ENCODE data around the gene TLE2.

Gene TLE2

DNA sequence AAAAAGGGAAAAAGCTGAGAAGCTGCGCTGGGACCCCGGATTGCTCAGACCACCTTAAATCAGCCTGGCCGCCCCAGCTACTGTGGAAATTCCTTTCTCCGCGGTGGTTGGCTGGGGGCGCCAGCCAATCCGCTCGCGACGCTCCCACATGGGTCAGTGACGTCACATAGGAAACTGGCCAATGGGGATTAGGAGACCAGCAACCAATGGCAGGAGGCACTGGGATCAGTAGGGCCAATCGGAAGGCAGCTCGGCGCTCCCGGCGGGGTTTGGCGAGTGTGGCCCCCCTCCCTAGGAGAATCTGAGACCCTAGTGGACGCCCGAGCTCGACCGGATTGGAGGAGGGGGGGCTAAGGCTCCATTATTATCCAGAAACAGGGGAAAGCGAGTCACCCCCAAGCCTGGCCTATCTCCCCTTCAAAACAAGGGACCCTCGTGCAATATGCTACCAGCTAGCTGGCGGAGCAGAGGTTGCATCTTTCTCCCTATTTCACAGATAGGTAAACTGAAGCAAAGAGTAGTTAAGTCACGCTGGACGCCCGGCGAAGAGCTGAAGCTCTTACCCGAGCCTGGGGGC lies 6.5 kb upstream of the TLE2 start:
- H3K4me3 ChIP-seq (ENCODE audit: low read length in 2 of 2): peak overlapping the region; percentile 87 to 92
- no peaks in the 10 kb centered on the region for H3K27me3 ChIP-seq (ENCODE audit: control insufficient read depth in 1 of 2, insufficient read depth in 2 of 2, low read length in 2 of 2)
- peak overlapping the region; percentile 90 for H3K27ac ChIP-seq (ENCODE audit: low read length)
- H3K9me3 ChIP-seq (ENCODE audit: control insufficient read depth in 2 of 2, low read length in 2 of 2): no peaks in the 10 kb centered on the region
- H3K4me1 ChIP-seq (ENCODE audit: control insufficient read depth, insufficient read depth, low read length): peaks cover 21% of the 10 kb centered on the region
- peak overlapping the region; percentile 82 to 84 for H3K9ac ChIP-seq (ENCODE audit: low read length in 2 of 2)
- H3K36me3 ChIP-seq (ENCODE audit: control insufficient read depth in 2 of 2, insufficient read depth in 2 of 2, low read length in 2 of 2): no peaks in the 10 kb centered on the region

DNA sequence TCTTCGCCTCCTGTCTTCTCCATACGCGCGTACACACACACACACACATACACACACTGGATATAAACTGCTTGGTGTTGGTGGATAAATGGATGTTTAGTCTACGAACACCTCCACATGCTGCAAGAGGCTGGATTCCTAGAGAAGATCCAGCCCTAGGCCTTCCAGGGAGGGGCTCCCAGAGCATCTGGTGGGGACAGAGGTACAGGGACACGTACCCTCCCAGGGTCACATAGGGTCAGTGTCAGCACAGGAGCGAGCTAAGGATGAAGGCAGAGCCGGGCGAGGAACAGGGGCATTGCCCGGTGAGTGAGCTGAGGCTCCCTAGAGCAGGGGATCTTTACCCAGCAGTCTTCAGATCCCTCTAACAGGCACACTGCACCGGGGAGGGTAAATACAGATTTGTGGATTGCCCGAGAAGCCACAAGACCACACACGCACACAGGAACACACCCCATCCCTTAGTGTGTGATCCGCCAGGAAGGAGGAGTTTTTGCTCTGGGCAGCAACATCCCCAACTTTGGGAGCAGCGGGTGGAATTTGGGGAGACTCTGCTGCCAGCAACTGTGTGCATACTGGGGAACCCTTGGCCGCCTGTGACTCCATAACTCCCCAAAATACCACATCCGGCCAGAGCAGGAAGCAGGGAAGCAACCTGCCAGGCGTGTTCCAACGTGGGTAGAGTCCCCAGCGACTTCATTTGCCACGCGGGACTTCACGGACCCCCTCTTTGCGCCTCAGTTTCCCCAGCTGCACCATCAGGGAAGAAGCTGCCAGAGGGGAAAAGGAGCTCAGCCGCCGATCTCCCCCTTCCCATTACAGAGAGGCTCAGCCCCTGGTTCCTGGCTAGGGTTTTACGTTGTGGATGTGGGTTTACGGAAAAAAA lies 5.8 kb upstream of the TLE2 start:
- Histone ChIP-seq H3K27ac (ENCODE audit: low read length) (peak overlapping the region; percentile 90), H3K9ac (ENCODE audit: low read length in 2 of 2) (peak overlapping the region; percentile 59 to 84), H3K9me3 (ENCODE audit: control insufficient read depth in 2 of 2, low read length in 2 of 2) (no peaks in the 10 kb centered on the region), H3K4me1 (ENCODE audit: control insufficient read depth, insufficient read depth, low read length) (peaks cover 23% of the 10 kb centered on the region), H3K36me3 (ENCODE audit: control insufficient read depth in 2 of 2, insufficient read depth in 2 of 2, low read length in 2 of 2) (no peaks in the 10 kb centered on the region), H3K27me3 (ENCODE audit: control insufficient read depth in 1 of 2, insufficient read depth in 2 of 2, low read length in 2 of 2) (no peaks in the 10 kb centered on the region), H3K4me3 (ENCODE audit: low read length in 2 of 2) (peak overlapping the region; percentile 80 to 87)

GRCh38 chr19:3034406-3034655 lies 5.3 kb upstream of the TLE2 start:
- Histone ChIP-seq H3K36me3 (ENCODE audit: control insufficient read depth in 2 of 2, insufficient read depth in 2 of 2, low read length in 2 of 2) (no peaks in the 10 kb centered on the region), H3K4me3 (ENCODE audit: low read length in 2 of 2) (peak overlapping the region in 1 of 2 donors; percentile 87)

DNA sequence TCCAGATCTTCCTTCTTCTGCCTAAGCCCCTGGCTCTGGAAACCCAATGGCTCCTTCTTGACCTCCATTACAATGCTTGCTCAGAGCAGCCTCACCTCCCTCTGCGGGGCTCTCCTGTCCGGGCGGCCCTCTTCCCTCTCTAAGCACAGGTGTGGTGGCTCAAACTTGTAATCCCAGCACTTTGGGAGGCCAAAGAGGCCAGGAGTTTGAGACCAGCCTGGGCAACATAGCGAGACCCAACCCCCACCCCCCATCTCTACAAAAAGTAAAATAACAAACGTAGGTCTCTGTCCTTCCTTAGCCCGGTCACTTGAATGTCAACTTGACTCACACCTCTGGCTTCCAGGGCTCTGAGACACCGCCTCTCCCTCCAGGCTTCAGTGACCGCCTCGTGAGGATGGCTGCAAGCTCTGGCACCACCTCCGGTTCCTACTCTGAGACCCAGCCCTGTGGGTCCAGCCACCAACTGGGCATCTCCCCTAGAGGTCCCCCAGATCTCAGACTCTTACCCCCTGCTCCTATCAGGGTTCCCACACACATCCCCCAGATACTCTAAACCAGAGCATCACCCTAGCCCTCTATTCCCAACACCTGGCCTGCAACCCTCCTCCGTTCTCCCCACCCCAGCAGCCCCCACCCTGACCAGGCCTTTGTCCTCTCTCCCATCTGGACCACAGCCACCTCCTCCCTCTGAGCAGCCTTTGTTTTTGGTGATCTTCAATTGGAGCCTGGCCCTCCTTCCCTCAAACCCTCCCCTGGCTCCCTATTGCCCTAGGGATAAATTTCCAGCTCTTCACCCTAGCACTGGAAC lies 4.7 kb upstream of the TLE2 start:
- Histone ChIP-seq H3K9ac (ENCODE audit: low read length in 2 of 2) (peak overlapping the region in 1 of 2 donors; percentile 59), H3K27me3 (ENCODE audit: control insufficient read depth in 1 of 2, insufficient read depth in 2 of 2, low read length in 2 of 2) (no peaks in the 10 kb centered on the region), H3K27ac (ENCODE audit: low read length) (peak overlapping the region; percentile 90), H3K9me3 (ENCODE audit: control insufficient read depth in 2 of 2, low read length in 2 of 2) (no peaks in the 10 kb centered on the region), H3K36me3 (ENCODE audit: control insufficient read depth in 2 of 2, insufficient read depth in 2 of 2, low read length in 2 of 2) (no peaks in the 10 kb centered on the region), H3K4me1 (ENCODE audit: control insufficient read depth, insufficient read depth, low read length) (peaks cover 28% of the 10 kb centered on the region), H3K4me3 (ENCODE audit: low read length in 2 of 2) (no peak overlapping the region)

More at GRCh38 chr19:3034406-3034655, 5.3 kb upstream of the TLE2 start:
- Histone ChIP-seq H3K9me3 (ENCODE audit: control insufficient read depth in 2 of 2, low read length in 2 of 2) (no peaks in the 10 kb centered on the region), H3K27ac (ENCODE audit: low read length) (peak overlapping the region; percentile 90), H3K4me1 (ENCODE audit: control insufficient read depth, insufficient read depth, low read length) (peaks cover 28% of the 10 kb centered on the region), H3K27me3 (ENCODE audit: control insufficient read depth in 1 of 2, insufficient read depth in 2 of 2, low read length in 2 of 2) (no peaks in the 10 kb centered on the region), H3K9ac (ENCODE audit: low read length in 2 of 2) (peak overlapping the region in 1 of 2 donors; percentile 59)

- no peaks in the 10 kb centered on the region for H3K9me3 ChIP-seq (ENCODE audit: control insufficient read depth in 2 of 2, low read length in 2 of 2)
- H3K4me1 ChIP-seq (ENCODE audit: control insufficient read depth, insufficient read depth, low read length): peaks cover 28% of the 10 kb centered on the region
- H3K36me3 ChIP-seq (ENCODE audit: control insufficient read depth in 2 of 2, insufficient read depth in 2 of 2, low read length in 2 of 2): peaks cover 0 to 2% of the 10 kb centered on the region in 2 donors
- H3K27ac ChIP-seq (ENCODE audit: low read length): no peak overlapping the region
- no peak overlapping the region for H3K4me3 ChIP-seq (ENCODE audit: low read length in 2 of 2)
- no peaks in the 10 kb centered on the region for H3K27me3 ChIP-seq (ENCODE audit: control insufficient read depth in 1 of 2, insufficient read depth in 2 of 2, low read length in 2 of 2)
- no peak overlapping the region for H3K9ac ChIP-seq (ENCODE audit: low read length in 2 of 2)
Observed at GRCh38 chr19:3031607-3031867, 2.5 kb upstream of the TLE2 start.

DNA sequence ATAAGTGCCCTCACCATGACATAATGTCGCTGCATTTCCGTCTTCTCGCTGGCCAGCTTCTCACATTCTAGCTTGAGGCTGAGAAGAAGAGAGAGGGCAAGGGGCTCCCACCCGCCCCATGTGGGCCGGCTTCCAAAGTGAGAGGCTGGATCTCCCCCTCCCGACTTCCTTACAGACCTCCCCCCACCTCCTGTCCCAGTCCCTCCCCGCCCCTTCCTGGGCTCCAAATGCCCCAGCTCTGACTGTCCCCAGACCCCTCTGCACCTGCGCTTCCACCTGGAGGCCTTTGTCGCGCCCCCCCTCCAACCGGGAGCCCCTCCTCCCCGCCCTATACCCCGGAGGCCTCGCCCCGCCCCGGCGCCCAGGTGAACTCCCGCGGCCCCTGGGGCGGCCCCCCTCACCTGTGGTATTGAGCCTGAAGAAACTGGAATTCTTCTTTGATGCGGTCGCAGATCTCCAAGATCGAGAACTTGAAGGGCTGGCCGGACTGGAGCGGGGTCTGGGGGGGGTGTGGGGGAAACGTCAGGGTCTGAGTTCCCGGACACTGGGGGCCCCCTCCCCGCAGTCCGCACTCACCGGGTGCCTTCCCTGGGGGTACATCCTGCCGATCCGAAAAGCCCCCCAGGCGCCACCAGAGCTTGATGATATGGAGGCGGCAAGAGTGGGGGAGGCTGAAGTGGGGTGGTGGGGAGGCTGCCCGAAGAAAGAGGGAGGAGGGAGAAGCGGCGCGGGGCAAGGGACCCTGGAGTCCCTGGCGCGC lies 595 bp downstream of the TLE2 start:
- Histone ChIP-seq H3K27me3 (ENCODE audit: control insufficient read depth in 1 of 2, insufficient read depth in 2 of 2, low read length in 2 of 2) (no peaks in the 10 kb centered on the region), H3K9ac (ENCODE audit: low read length in 2 of 2) (peak overlapping the region; percentile 51 to 80)

DNA sequence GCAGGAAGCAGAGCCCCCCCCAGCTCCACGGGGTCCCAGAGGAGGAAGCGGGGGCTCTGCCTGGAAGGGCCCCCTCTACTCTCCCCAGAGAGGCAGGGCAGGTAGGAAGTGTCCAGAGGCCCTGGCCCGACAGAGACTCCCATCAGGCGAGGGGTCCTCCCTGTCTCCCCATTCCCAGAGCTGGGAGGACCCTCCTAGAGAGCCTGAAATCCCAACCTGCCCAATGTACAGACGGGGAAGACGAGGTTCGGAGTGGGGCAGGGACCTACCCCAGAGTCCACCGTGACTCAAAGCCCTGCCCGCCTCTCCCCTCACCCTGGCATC lies 1.1 kb downstream of the TLE2 start:
- Histone ChIP-seq H3K36me3 (ENCODE audit: control insufficient read depth in 2 of 2, insufficient read depth in 2 of 2, low read length in 2 of 2) (peaks cover 0 to 2% of the 10 kb centered on the region in 2 donors), H3K4me3 (ENCODE audit: low read length in 2 of 2) (peak overlapping the region in 1 of 2 donors; percentile 77), H3K4me1 (ENCODE audit: control insufficient read depth, insufficient read depth, low read length) (peaks cover 9% of the 10 kb centered on the region), H3K9ac (ENCODE audit: low read length in 2 of 2) (peak overlapping the region in 1 of 2 donors; percentile 80), H3K9me3 (ENCODE audit: control insufficient read depth in 2 of 2, low read length in 2 of 2) (no peaks in the 10 kb centered on the region), H3K27ac (ENCODE audit: low read length) (peak overlapping the region; percentile 37), H3K27me3 (ENCODE audit: control insufficient read depth in 1 of 2, insufficient read depth in 2 of 2, low read length in 2 of 2) (no peaks in the 10 kb centered on the region)

More for the DNA sequence above, 595 bp downstream of the TLE2 start:
- peaks cover 0 to 2% of the 10 kb centered on the region in 2 donors for H3K36me3 ChIP-seq (ENCODE audit: control insufficient read depth in 2 of 2, insufficient read depth in 2 of 2, low read length in 2 of 2)
- peak overlapping the region; percentile 37 for H3K27ac ChIP-seq (ENCODE audit: low read length)
- H3K4me3 ChIP-seq (ENCODE audit: low read length in 2 of 2): peak overlapping the region; percentile 59 to 77
- no peaks in the 10 kb centered on the region for H3K9me3 ChIP-seq (ENCODE audit: control insufficient read depth in 2 of 2, low read length in 2 of 2)
- peaks cover 9% of the 10 kb centered on the region for H3K4me1 ChIP-seq (ENCODE audit: control insufficient read depth, insufficient read depth, low read length)

DNA sequence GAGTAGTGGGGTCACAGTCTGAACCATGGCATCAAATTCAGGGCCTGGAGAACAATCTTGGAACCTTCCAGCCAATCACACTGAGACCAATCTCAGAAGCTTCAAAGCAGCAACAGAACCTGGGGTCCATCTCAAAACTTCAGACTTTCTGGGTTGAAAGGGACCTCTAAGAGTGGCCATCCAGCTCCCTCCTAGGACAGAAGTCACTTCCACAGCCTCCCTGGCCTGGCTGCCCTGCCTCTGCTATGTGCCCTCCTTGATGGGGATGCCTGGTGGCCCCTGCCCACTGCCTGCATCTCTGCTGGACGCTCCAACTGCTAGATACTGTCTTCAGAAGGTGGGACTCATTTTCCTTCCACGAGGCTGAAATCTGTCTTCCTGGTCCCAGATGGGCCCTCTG lies 1.8 kb downstream of the TLE2 start:
- Histone ChIP-seq H3K4me3 (ENCODE audit: low read length in 2 of 2) (no peak overlapping the region), H3K27me3 (ENCODE audit: control insufficient read depth in 1 of 2, insufficient read depth in 2 of 2, low read length in 2 of 2) (no peaks in the 10 kb centered on the region), H3K9me3 (ENCODE audit: control insufficient read depth in 2 of 2, low read length in 2 of 2) (no peaks in the 10 kb centered on the region), H3K27ac (ENCODE audit: low read length) (no peak overlapping the region), H3K36me3 (ENCODE audit: control insufficient read depth in 2 of 2, insufficient read depth in 2 of 2, low read length in 2 of 2) (peaks cover 0 to 2% of the 10 kb centered on the region in 2 donors), H3K9ac (ENCODE audit: low read length in 2 of 2) (no peak overlapping the region), H3K4me1 (ENCODE audit: control insufficient read depth, insufficient read depth, low read length) (peaks cover 9% of the 10 kb centered on the region)

- Histone ChIP-seq H3K27me3 (ENCODE audit: control insufficient read depth in 1 of 2, insufficient read depth in 2 of 2, low read length in 2 of 2) (no peaks in the 10 kb centered on the region), H3K4me3 (ENCODE audit: low read length in 2 of 2) (no peak overlapping the region), H3K4me1 (ENCODE audit: control insufficient read depth, insufficient read depth, low read length) (peaks cover 9% of the 10 kb centered on the region), H3K36me3 (ENCODE audit: control insufficient read depth in 2 of 2, insufficient read depth in 2 of 2, low read length in 2 of 2) (peaks cover 0 to 2% of the 10 kb centered on the region in 2 donors), H3K9me3 (ENCODE audit: control insufficient read depth in 2 of 2, low read length in 2 of 2) (no peaks in the 10 kb centered on the region), H3K27ac (ENCODE audit: low read length) (no peak overlapping the region), H3K9ac (ENCODE audit: low read length in 2 of 2) (no peak overlapping the region)
Observed at GRCh38 chr19:3026768-3027167, 2.3 kb downstream of the TLE2 start.

DNA sequence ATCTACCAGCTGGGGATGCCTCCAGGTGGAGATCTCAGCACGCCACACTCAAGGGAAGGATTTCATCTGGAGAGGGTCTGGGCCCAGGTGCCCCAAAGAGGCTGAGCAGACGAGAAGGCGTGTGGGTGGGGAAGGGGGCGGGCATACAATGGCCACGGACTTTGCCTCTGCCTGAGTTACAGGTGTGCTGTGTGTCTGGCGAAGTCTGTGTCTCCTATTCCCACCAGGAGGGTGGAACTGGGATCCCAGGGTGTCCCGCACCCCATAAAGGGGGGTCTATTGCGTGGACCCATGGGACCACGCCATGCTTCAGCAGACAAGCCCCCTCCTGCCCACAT lies 3.6 kb downstream of the TLE2 start:
- peaks cover 0 to 2% of the 10 kb centered on the region in 2 donors for H3K36me3 ChIP-seq (ENCODE audit: control insufficient read depth in 2 of 2, insufficient read depth in 2 of 2, low read length in 2 of 2)
- peaks cover 9% of the 10 kb centered on the region for H3K4me1 ChIP-seq (ENCODE audit: control insufficient read depth, insufficient read depth, low read length)
- no peak overlapping the region for H3K9ac ChIP-seq (ENCODE audit: low read length in 2 of 2)
- no peak overlapping the region for H3K4me3 ChIP-seq (ENCODE audit: low read length in 2 of 2)
- H3K27me3 ChIP-seq (ENCODE audit: control insufficient read depth in 1 of 2, insufficient read depth in 2 of 2, low read length in 2 of 2): no peaks in the 10 kb centered on the region
- H3K27ac ChIP-seq (ENCODE audit: low read length): no peak overlapping the region
- H3K9me3 ChIP-seq (ENCODE audit: control insufficient read depth in 2 of 2, low read length in 2 of 2): no peaks in the 10 kb centered on the region

Measured in stomach smooth muscle (tissue), 2 donors.